Cardiac muscle cell (in vitro differentiated cells and primary cell): ENCODE results near the gene RBKS. TPM values are rescaled to one million over a fixed set of nuclear protein-coding genes. Genes with fewer than 3 reads are reported as not detected.
"Not testable (repeated sequence)": the region's sequence is repeated elsewhere in the genome, so short reads cannot be mapped to it uniquely, and the experiment has no call there.

ENCODE experiments used
- DNase-seq, 2 donors: peaks; one replicate each; pipeline versions ENCODE4 v3.0.0 to v3.0.0-alpha.2; 2010 to 2017; ENCODE audit warnings: low read depth in 1 of 2, low spot score in 1 of 2
- H3K27ac ChIP-seq: fragments of 200-600 bp; sonication (generic); 2 replicates; pipeline ENCODE4 v1.5.1; 2016
- H3K27me3 ChIP-seq: fragments of 200-600 bp; sonication (generic); 2 replicates; pipeline ENCODE4 v1.6.0; 2016; ENCODE audit warnings: control low read depth
- H3K36me3 ChIP-seq: fragments of 200-600 bp; sonication (generic); 2 replicates; pipeline ENCODE4 v1.5.1; 2016; ENCODE audit warnings: control low read depth
- H3K4me1 ChIP-seq: fragments of 200-600 bp; sonication (generic); 2 replicates; pipeline ENCODE4 v1.8.1; 2017; ENCODE audit warnings: low read depth, mild to moderate bottlenecking, mixed run types
- H3K4me3 ChIP-seq: fragments of 200-600 bp; sonication (generic); 2 replicates; pipeline ENCODE4 v1.5.1; 2016; ENCODE audit warnings: mild to moderate bottlenecking
- H3K9me3 ChIP-seq: fragments of 200-600 bp; sonication (generic); 2 replicates; pipeline ENCODE4 v1.5.1; 2017; ENCODE audit warnings: low read depth, mild to moderate bottlenecking, control low read depth
- polyA plus RNA-seq: library from polyadenylated mRNA; unstranded; fragments of >200 nt; fragmentation: Nextera tagmentation; extraction: Ambion mirVana; gene quantifications from 2 replicates; pipeline ENCODE4 v1.2.1, GENCODE V29; 2016
- total RNA-seq: library from RNA; depleted of rRNA; stranded (reverse); fragments of >200 nt; gene quantifications from 2 replicates; pipeline ENCODE4 v1.2.3, GENCODE V29; 2016
- TF ChIP-seq, protein P1 (sequence below): IDR thresholded peaks from 2 replicates; pipeline ENCODE4 v1.5.1; 2012; ENCODE audit warnings: low read depth, mild to moderate bottlenecking, low read length

The RBKS gene
- total and polyA plus RNA-seq, 2 experiments from 2014 or later: 4.1 to 6.9 TPM

GRCh38 chr2:27871802-27872201, 18.4 kb downstream of the RBKS start:
- no peak for DNase-seq
- H3K4me3 ChIP-seq: no peak overlapping the region
- H3K27ac ChIP-seq: no peak overlapping the region
- no peaks in the 10 kb centered on the region for H3K27me3 ChIP-seq
- H3K36me3 ChIP-seq: no peaks in the 10 kb centered on the region
- TF ChIP-seq, protein P1, sequence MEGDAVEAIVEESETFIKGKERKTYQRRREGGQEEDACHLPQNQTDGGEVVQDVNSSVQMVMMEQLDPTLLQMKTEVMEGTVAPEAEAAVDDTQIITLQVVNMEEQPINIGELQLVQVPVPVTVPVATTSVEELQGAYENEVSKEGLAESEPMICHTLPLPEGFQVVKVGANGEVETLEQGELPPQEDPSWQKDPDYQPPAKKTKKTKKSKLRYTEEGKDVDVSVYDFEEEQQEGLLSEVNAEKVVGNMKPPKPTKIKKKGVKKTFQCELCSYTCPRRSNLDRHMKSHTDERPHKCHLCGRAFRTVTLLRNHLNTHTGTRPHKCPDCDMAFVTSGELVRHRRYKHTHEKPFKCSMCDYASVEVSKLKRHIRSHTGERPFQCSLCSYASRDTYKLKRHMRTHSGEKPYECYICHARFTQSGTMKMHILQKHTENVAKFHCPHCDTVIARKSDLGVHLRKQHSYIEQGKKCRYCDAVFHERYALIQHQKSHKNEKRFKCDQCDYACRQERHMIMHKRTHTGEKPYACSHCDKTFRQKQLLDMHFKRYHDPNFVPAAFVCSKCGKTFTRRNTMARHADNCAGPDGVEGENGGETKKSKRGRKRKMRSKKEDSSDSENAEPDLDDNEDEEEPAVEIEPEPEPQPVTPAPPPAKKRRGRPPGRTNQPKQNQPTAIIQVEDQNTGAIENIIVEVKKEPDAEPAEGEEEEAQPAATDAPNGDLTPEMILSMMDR: no peak
- no peaks in the 10 kb centered on the region for H3K9me3 ChIP-seq
- no peaks in the 10 kb centered on the region for H3K4me1 ChIP-seq

- Histone ChIP-seq H3K4me1 (no peaks in the 10 kb centered on the region), H3K36me3 (no peaks in the 10 kb centered on the region), H3K9me3 (no peaks in the 10 kb centered on the region), H3K27ac (no peak overlapping the region), H3K27me3 (no peaks in the 10 kb centered on the region), H3K4me3 (no peak overlapping the region)
- TF ChIP-seq, protein P1: no peak
- no peak for DNase-seq
Observed at GRCh38 chr2:27870724-27871123, 19.5 kb downstream of the RBKS start.

- H3K4me1 ChIP-seq: no peaks in the 10 kb centered on the region
- no peak overlapping the region for H3K4me3 ChIP-seq
- no peak overlapping the region for H3K27ac ChIP-seq
- TF ChIP-seq, protein P1: no peak
- DNase-seq: no peak
- no peaks in the 10 kb centered on the region for H3K27me3 ChIP-seq
- H3K9me3 ChIP-seq: no peaks in the 10 kb centered on the region
- no peaks in the 10 kb centered on the region for H3K36me3 ChIP-seq
Observed at GRCh38 chr2:27869763-27870162, 20.4 kb downstream of the RBKS start.

DNA sequence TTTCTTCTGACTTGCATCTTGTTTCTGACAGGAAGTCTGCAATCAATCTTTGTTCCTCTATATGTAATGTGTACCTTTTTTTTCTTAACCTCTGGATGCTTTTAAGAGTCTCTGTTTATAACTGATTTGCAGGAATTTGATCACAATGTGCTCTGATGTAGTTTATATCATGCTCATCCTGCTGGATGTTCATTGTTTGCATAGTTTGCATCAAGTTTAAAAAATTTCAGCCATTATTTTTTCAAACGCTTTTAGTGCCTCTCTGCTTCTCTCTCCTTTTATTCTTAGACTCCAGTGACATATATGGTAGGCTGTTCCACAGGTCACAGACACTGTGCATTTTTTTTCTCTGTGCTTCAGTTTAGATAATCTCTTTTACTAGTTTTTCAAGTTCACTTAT, 23.9 kb downstream of the RBKS start:
- Histone ChIP-seq H3K4me3 (no peak overlapping the region), H3K9me3 (no peaks in the 10 kb centered on the region), H3K27me3 (no peaks in the 10 kb centered on the region), H3K4me1 (no peaks in the 10 kb centered on the region), H3K27ac (no peak overlapping the region), H3K36me3 (no peaks in the 10 kb centered on the region)
- DNase-seq: no peak
- TF ChIP-seq, protein P1: no peak

DNA sequence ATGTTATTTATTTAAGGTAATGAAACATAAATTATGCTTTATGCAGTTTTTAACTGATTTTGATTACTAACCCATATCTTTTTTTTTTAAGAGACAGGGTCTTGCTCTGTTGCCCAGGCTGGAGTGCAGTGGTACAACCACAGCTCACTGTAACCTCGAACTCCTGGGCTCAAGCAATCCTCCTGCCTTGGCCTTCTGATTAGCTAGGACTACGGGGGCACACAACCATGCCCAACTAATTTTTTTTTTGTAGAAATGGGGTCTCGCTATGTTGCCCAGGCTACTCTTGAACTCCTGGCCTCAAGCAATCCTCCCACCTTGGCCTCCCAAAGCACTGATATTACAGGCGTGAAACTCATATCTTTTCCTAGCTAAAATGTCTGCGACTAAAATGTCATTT, 26.2 kb downstream of the RBKS start:
- not testable (repeated sequence) for H3K4me3 ChIP-seq, H3K4me1 ChIP-seq, H3K9me3 ChIP-seq, DNase-seq, H3K27ac ChIP-seq, H3K27me3 ChIP-seq, H3K36me3 ChIP-seq

DNA sequence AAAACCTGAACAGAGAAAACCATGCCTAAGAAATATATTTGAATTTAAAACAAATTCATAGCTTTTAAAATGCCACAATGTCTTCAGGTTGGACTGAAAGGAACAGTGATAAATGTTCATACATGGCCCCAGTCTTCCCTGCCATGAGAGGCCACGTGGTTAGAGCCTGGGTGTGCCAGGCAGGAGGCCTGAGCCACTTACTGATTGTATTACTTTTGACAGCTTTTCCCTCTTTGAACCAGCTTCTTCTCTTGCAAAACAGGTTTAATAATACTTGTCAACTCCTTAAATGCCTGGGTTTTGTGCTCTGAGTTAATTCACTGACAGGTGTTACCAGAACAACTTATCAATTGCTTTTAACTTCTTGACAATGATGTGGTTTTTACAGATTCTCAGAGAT, 27.0 kb downstream of the RBKS start:
- peaks cover 9% of the 10 kb centered on the region for H3K27me3 ChIP-seq
- TF ChIP-seq, protein P1: no peak
- DNase-seq: no peak
- H3K4me3 ChIP-seq: no peak overlapping the region
- H3K36me3 ChIP-seq: no peaks in the 10 kb centered on the region
- no peak overlapping the region for H3K27ac ChIP-seq
- H3K9me3 ChIP-seq: no peaks in the 10 kb centered on the region
- H3K4me1 ChIP-seq: no peaks in the 10 kb centered on the region
